Brain microvascular endothelial cell (primary cell): Measurements from ENCODE around the gene PLPP3.

Experiments
- DNase-seq: peaks from one replicate; pipeline ENCODE4 v3.0.0-alpha.2; 2020
- H3K27ac ChIP-seq: fragments of 250-450 bp; sonication (Bioruptor Pico); 2 replicates; pipeline ENCODE4 v1.5.1; 2020; ENCODE audit warnings: mild to moderate bottlenecking, moderate library complexity
- H3K27me3 ChIP-seq: fragments of 250-450 bp; sonication (Bioruptor Pico); replicated peaks from 2 replicates; pipeline ENCODE4 v1.5.1; 2020; ENCODE audit warnings: mild to moderate bottlenecking
- H3K36me3 ChIP-seq: fragments of 250-450 bp; sonication (Bioruptor Pico); replicated peaks from 2 replicates; pipeline ENCODE4 v1.5.1; 2020; ENCODE audit warnings: mild to moderate bottlenecking
- H3K4me3 ChIP-seq: 2 replicates; pipeline ENCODE4 v1.5.1; 2011; ENCODE audit warnings: low read depth, mild to moderate bottlenecking, control low read depth, low read length, moderate library complexity
- CTCF ChIP-seq: IDR thresholded peaks from 2 replicates; pipeline ENCODE4 v1.5.1; 2011; ENCODE audit warnings: low read depth, mild to moderate bottlenecking, moderate library complexity, low read length, control low read depth, inconsistent platforms; ENCODE audit errors: missing control alignments
- in situ Hi-C: cut with HindIII; loops from 2 replicates; pipeline ENCODE4 v1.10.0; 2017; ENCODE audit warnings: low sequenced_read_pairs, low pct_ligation_motif_present

Gene PLPP3

GRCh38 chr1:56477164-56478111, 101.9 kb downstream of the PLPP3 start:
- H3K4me3 ChIP-seq: peak overlapping the region; percentile 60
- H3K27ac ChIP-seq: no peak overlapping the region
- in situ Hi-C loops: no loop called here
- no peak for TF ChIP-seq CTCF
- H3K27me3 ChIP-seq: no peaks in the 10 kb centered on the region
- H3K36me3 ChIP-seq: no peaks in the 10 kb centered on the region
- peak; percentile 42 for DNase-seq

GRCh38 chr1:56473582-56474270, 105.6 kb downstream of the PLPP3 start:
- no peak for TF ChIP-seq CTCF
- DNase-seq: no peak
- no peak overlapping the region for H3K27ac ChIP-seq

GRCh38 chr1:56472860-56473259, 106.5 kb downstream of the PLPP3 start:
- in situ Hi-C loops: no loop called here
- no peaks in the 10 kb centered on the region for H3K27me3 ChIP-seq
- no peak for TF ChIP-seq CTCF
- H3K27ac ChIP-seq: no peak overlapping the region
- no peak for DNase-seq
- H3K4me3 ChIP-seq: no peak overlapping the region
- no peaks in the 10 kb centered on the region for H3K36me3 ChIP-seq

More at GRCh38 chr1:56473582-56474270, 105.6 kb downstream of the PLPP3 start:
- H3K4me3 ChIP-seq: no peak overlapping the region
- H3K36me3 ChIP-seq: no peaks in the 10 kb centered on the region
- no peaks in the 10 kb centered on the region for H3K27me3 ChIP-seq
- in situ Hi-C loops: no loop called here

- no peaks in the 10 kb centered on the region for H3K27me3 ChIP-seq
- DNase-seq: peak; percentile 41
- TF ChIP-seq CTCF: no peak
- in situ Hi-C loops: no loop called here
- no peak overlapping the region for H3K4me3 ChIP-seq
- no peaks in the 10 kb centered on the region for H3K36me3 ChIP-seq
- H3K27ac ChIP-seq: no peak overlapping the region
Measured at GRCh38 chr1:56469640-56470371, 109.6 kb downstream of the PLPP3 start.

GRCh38 chr1:56468518-56468917, 110.8 kb downstream of the PLPP3 start:
- no peak for TF ChIP-seq CTCF
- H3K4me3 ChIP-seq: no peak overlapping the region
- H3K27ac ChIP-seq: no peak overlapping the region
- H3K27me3 ChIP-seq: no peaks in the 10 kb centered on the region
- in situ Hi-C loops: no loop called here
- no peak for DNase-seq
- H3K36me3 ChIP-seq: no peaks in the 10 kb centered on the region
